H1 (cell line): ENCODE results near the gene SHH. TPM values are rescaled to one million over a fixed set of nuclear protein-coding genes. Genes with fewer than 3 reads are reported as not detected.

ENCODE experiments used
- CTCF ChIA-PET: fragments of 300-600 bp; sonication (Branson Sonifier 250); formaldehyde crosslinking; loops from one replicate; lab custom pipeline; 2021; ENCODE audit not compliant: partially characterized antibody; lab: Charles Lee
- POLR2A ChIA-PET: fragments of 300-600 bp; sonication (Branson Sonifier 250); formaldehyde crosslinking; loops from one replicate; lab custom pipeline; 2021; ENCODE audit warnings: inconsistent platforms; ENCODE audit not compliant: partially characterized antibody; lab: Charles Lee
- DNase-seq, 2 experiments: peaks; one replicate each; pipeline versions ENCODE4 v3.0.0 to v3.0.0-alpha.2; 2010 to 2022; ENCODE audit warnings: low spot score in 2 of 2, low read depth in 1 of 2, mixed read lengths in 1 of 2
- FAIRE-seq: peaks from 2 replicates; lab custom pipeline; 2011; peaks lifted over from hg19 to GRCh38; lab: Jason Lieb, UNC
- H2AFZ ChIP-seq: 2 replicates; pipeline ENCODE4 v1.8.1; 2012; ENCODE audit warnings: low read length, inconsistent platforms
- H2AK5ac ChIP-seq: 2 replicates; pipeline ENCODE4 v1.6.1; 2013; ENCODE audit warnings: low read depth, low read length
- H2BK120ac ChIP-seq: replicated peaks from 2 replicates; pipeline ENCODE3; 2013; ENCODE audit warnings: low read depth, low read length, inconsistent platforms
- H2BK12ac ChIP-seq: 2 replicates; pipeline ENCODE4 v1.6.1; 2013; ENCODE audit warnings: low read depth, low read length
- H2BK15ac ChIP-seq: 2 replicates; pipeline ENCODE4 v1.6.1; 2013; ENCODE audit warnings: low read length
- H2BK20ac ChIP-seq: 2 replicates; pipeline ENCODE4 v1.6.1; 2013; ENCODE audit warnings: low read length
- H2BK5ac ChIP-seq: 2 replicates; pipeline ENCODE4 v1.6.1; 2013; ENCODE audit warnings: low read depth, low read length
- H3K14ac ChIP-seq: 2 replicates; pipeline ENCODE4 v1.6.1; 2013; ENCODE audit warnings: inconsistent platforms; ENCODE audit not compliant: insufficient read length
- H3K18ac ChIP-seq: 2 replicates; pipeline ENCODE4 v1.6.1; 2013; ENCODE audit warnings: low read length; ENCODE audit errors: extremely low read depth
- H3K23ac ChIP-seq: 2 replicates; pipeline ENCODE4 v1.6.1; 2013; ENCODE audit warnings: inconsistent platforms; ENCODE audit not compliant: insufficient read length
- H3K23me2 ChIP-seq: 2 replicates; pipeline ENCODE4 v1.6.1; 2013; ENCODE audit warnings: low read depth, low read length
- H3K27ac ChIP-seq: 2 replicates; pipeline ENCODE4 v1.6.1; 2011; ENCODE audit warnings: low read depth, low read length, inconsistent platforms
- H3K27me3 ChIP-seq, 4 experiments: replicated peaks in 1 of 4; 1 replicate in 1 of 4; 2 replicates in 3 of 4; pipeline versions ENCODE4 v1.6.1 to v1.8.1; 2011 to 2013; ENCODE audit warnings: low read length in 3 of 4, mild to moderate bottlenecking in 3 of 4, inconsistent platforms in 2 of 4, mixed read lengths in 2 of 4, moderate library complexity in 1 of 4; ENCODE audit not compliant: control insufficient read depth in 3 of 4, insufficient read depth in 3 of 4; ENCODE audit errors: extremely low read depth in 1 of 4
- H3K36me3 ChIP-seq, 4 experiments: 2 replicates each; pipeline versions ENCODE4 v1.6.1 to v1.8.1; 2011 to 2013; ENCODE audit warnings: mild to moderate bottlenecking in 4 of 4, low read length in 3 of 4, moderate library complexity in 2 of 4, control low read depth in 1 of 4, inconsistent platforms in 1 of 4; ENCODE audit not compliant: insufficient read depth in 4 of 4, control insufficient read depth in 2 of 4
- H3K4ac ChIP-seq: replicated peaks from 2 replicates; pipeline ENCODE3; 2013; ENCODE audit warnings: low read length, low read depth, mixed read lengths, inconsistent platforms; ENCODE audit not compliant: insufficient read length
- H3K4me1 ChIP-seq, 4 experiments: replicated peaks in 1 of 4; 1 replicate in 1 of 4; 2 replicates in 3 of 4; pipeline versions ENCODE4 v1.6.1 to v1.8.1; 2011 to 2013; ENCODE audit warnings: low read length in 3 of 4, inconsistent platforms in 2 of 4, mixed read lengths in 1 of 4; ENCODE audit not compliant: insufficient read depth in 4 of 4, control insufficient read depth in 3 of 4
- H3K4me2 ChIP-seq, 2 experiments: 2 replicates each; pipeline versions ENCODE4 v1.6.1 to v1.8.1; 2011 to 2013; ENCODE audit warnings: low read depth in 2 of 2, low read length in 2 of 2, control low read depth in 1 of 2, inconsistent platforms in 1 of 2, mild to moderate bottlenecking in 1 of 2; ENCODE audit not compliant: insufficient read depth in 1 of 2
- H3K4me3 ChIP-seq, 4 experiments: fragments of 200-600, 300-600 bp in 1 of 4; sonication (generic), shearing (Covaris generic), sonication (Bioruptor Twin) in 1 of 4; 2 replicates each; pipeline versions ENCODE4 v1.5.1 to v1.8.1; 2011 to 2016; ENCODE audit warnings: low read length in 4 of 4, low read depth in 3 of 4, control low read depth in 2 of 4, inconsistent platforms in 2 of 4, mild to moderate bottlenecking in 2 of 4, mixed read lengths in 1 of 4, moderate library complexity in 1 of 4; ENCODE audit not compliant: insufficient read depth in 2 of 4; ENCODE audit errors: extremely low read depth in 1 of 4
- H3K56ac ChIP-seq: replicated peaks from 2 replicates; pipeline ENCODE3; 2013; ENCODE audit warnings: low read depth, mild to moderate bottlenecking, mixed read lengths, low read length, inconsistent platforms; ENCODE audit not compliant: insufficient read length
- H3K79me1 ChIP-seq: 2 replicates; pipeline ENCODE4 v1.6.1; 2013; ENCODE audit warnings: low read depth, low read length, control low read depth
- H3K79me2 ChIP-seq, 2 experiments: 2 replicates each; pipeline versions ENCODE4 v1.6.1 to v1.8.1; 2012 to 2013; ENCODE audit warnings: low read length in 2 of 2, mild to moderate bottlenecking in 2 of 2, inconsistent platforms in 1 of 2; ENCODE audit not compliant: insufficient read depth in 2 of 2, control insufficient read depth in 1 of 2
- H3K9ac ChIP-seq, 4 experiments: replicated peaks in 1 of 4; 1 replicate in 1 of 4; 2 replicates in 3 of 4; pipeline versions ENCODE4 v1.6.1 to v1.8.1; 2011 to 2013; ENCODE audit warnings: low read depth in 3 of 4, low read length in 3 of 4, control low read depth in 2 of 4, mild to moderate bottlenecking in 2 of 4, moderate library complexity in 2 of 4, inconsistent platforms in 1 of 4; ENCODE audit errors: extremely low read depth in 1 of 4
- H3K9me3 ChIP-seq, 2 experiments: 2 replicates each; pipeline versions ENCODE4 v1.6.1 to v1.8.1; 2012 to 2013; ENCODE audit warnings: mild to moderate bottlenecking in 2 of 2, moderate library complexity in 2 of 2, control low read depth in 1 of 2, inconsistent platforms in 1 of 2, low read depth in 1 of 2, low read length in 1 of 2, mixed read lengths in 1 of 2; ENCODE audit not compliant: insufficient read depth in 2 of 2
- H4K20me1 ChIP-seq, 2 experiments: replicated peaks in 1 of 2; 2 replicates each; pipeline versions ENCODE3 to v1.8.1; 2011 to 2013; ENCODE audit warnings: inconsistent platforms in 2 of 2, low read length in 2 of 2, mild to moderate bottlenecking in 1 of 2; ENCODE audit not compliant: insufficient read depth in 2 of 2, control insufficient read depth in 1 of 2
- H4K5ac ChIP-seq: 2 replicates; pipeline ENCODE4 v1.6.1; 2013; ENCODE audit warnings: low read length, low read depth, mixed read lengths, inconsistent platforms; ENCODE audit not compliant: insufficient read length
- H4K8ac ChIP-seq: 2 replicates; pipeline ENCODE4 v1.8.0; 2013; ENCODE audit warnings: mild to moderate bottlenecking, moderate library complexity, low read length, inconsistent platforms; ENCODE audit not compliant: insufficient read depth; ENCODE audit errors: extremely low read depth
- H4K91ac ChIP-seq: replicated peaks from 2 replicates; pipeline ENCODE3; 2013; ENCODE audit warnings: low read length, mixed read lengths, inconsistent platforms; ENCODE audit not compliant: insufficient read length
- ASH2L ChIP-seq: fragments of 200-600, 300-600 bp; sonication (generic); IDR thresholded peaks from one replicate; pipeline ENCODE4 v1.7.1; 2017; ENCODE audit warnings: low read length
- CEBPB ChIP-seq: IDR thresholded peaks from 2 replicates; pipeline ENCODE4 v1.6.1; 2012; ENCODE audit warnings: low read depth, low read length
- EZH2 ChIP-seq: fragments of 200-600 bp; sonication (generic); IDR thresholded peaks from 2 replicates; pipeline ENCODE4 v1.7.1; 2012; ENCODE audit warnings: low read depth, mild to moderate bottlenecking, moderate library complexity, low read length, inconsistent platforms; ENCODE audit not compliant: severe bottlenecking
- HDAC2 ChIP-seq, 2 experiments: fragments of 300-600 bp in 1 of 2; sonication (generic) in 1 of 2; IDR thresholded peaks; 2 replicates each; pipeline ENCODE4 v1.6.1; 2011 to 2012; ENCODE audit warnings: low read depth in 2 of 2, low read length in 2 of 2, mild to moderate bottlenecking in 2 of 2, moderate library complexity in 2 of 2, borderline replicate concordance in 1 of 2, inconsistent platforms in 1 of 2
- KDM5A ChIP-seq: fragments of 200-600 bp; IDR thresholded peaks from 2 replicates; pipeline ENCODE4 v1.7.1; 2012; ENCODE audit warnings: mild to moderate bottlenecking, low read length, inconsistent platforms, mixed read lengths
- PHF8 ChIP-seq: fragments of 200-600 bp; sonication (generic); conservative IDR thresholded peaks from 2 replicates; pipeline ENCODE4 v1.7.1; 2012; ENCODE audit warnings: low read depth, mild to moderate bottlenecking, inconsistent platforms, low read length, moderate library complexity
- RAD21 ChIP-seq, 2 experiments: IDR thresholded peaks in 1 of 2; conservative IDR thresholded peaks in 1 of 2; 2 replicates each; pipeline ENCODE4 v1.6.1; 2011; ENCODE audit warnings: low read depth in 2 of 2, low read length in 2 of 2, improper control_type of control experiment in 1 of 2, inconsistent platforms in 1 of 2, mild to moderate bottlenecking in 1 of 2, moderate library complexity in 1 of 2
- RFX5 ChIP-seq: IDR thresholded peaks from 2 replicates; pipeline ENCODE4 v1.6.1; 2011; ENCODE audit warnings: low read depth, low read length, improper control_type of control experiment, borderline replicate concordance
- RXRA ChIP-seq: IDR thresholded peaks from 2 replicates; pipeline ENCODE4 v1.6.1; 2011; ENCODE audit warnings: low read depth, mild to moderate bottlenecking, low read length, moderate library complexity; ENCODE audit not compliant: insufficient read depth
- TAF1 ChIP-seq: IDR thresholded peaks from 2 replicates; pipeline ENCODE4 v1.6.1; 2011; ENCODE audit warnings: mild to moderate bottlenecking, low read depth, low read length
- TAF7 ChIP-seq: optimal IDR thresholded peaks from 2 replicates; pipeline ENCODE3; 2011; ENCODE audit warnings: low read depth, mild to moderate bottlenecking, inconsistent platforms, low read length, moderate library complexity, borderline replicate concordance
- TEAD4 ChIP-seq: IDR thresholded peaks from 2 replicates; pipeline ENCODE4 v1.6.1; 2012; ENCODE audit warnings: low read depth, low read length, inconsistent platforms, mixed read lengths
- WGBS, 2 experiments: shearing (Covaris generic) in 1 of 2; methylation state at CpG; one replicate each; pipeline versions ENCODE4 v1.1.6 to v1.1.7; 2013 to 2015; ENCODE audit warnings: low lambda C conversion rate in 2 of 2, mixed read lengths in 2 of 2, inconsistent platforms in 1 of 2, low coverage in 1 of 2, missing lambda C conversion rate in 1 of 2; ENCODE audit not compliant: insufficient replicate concordance in 2 of 2, insufficient coverage in 1 of 2, insufficient read length in 1 of 2; ENCODE audit errors: extremely low coverage in 1 of 2, missing lambda C conversion rate in 1 of 2; 5-methylcytosine and 5-hydroxymethylcytosine counted together
- polyA plus RNA-seq, 7 experiments: library from polyadenylated mRNA; depleted of rRNA in 3 of 7; stranded (reverse) in 5 of 7; unstranded in 2 of 7; fragments of >200 nt in 5 of 7; fragments of 200-250 nt in 2 of 7; gene quantifications; 1 replicate in 5 of 7; 2 replicates in 1 of 7; 4 replicates in 1 of 7; pipeline versions ENCODE4 v1.2.1 to v1.2.3, GENCODE V29; 2011 to 2013; ENCODE audit warnings: missing spikeins in 2 of 7, mixed read lengths in 2 of 7
- total RNA-seq: library from RNA; stranded (reverse); fragmentation: NEBNext Ultra II Directional; extraction: Animal tissue kit (Norgen Biotek cat#: 25700); gene quantifications from 2 replicates; pipeline ENCODE4 v1.2.1, GENCODE V29; 2021
- TF ChIP-seq, protein P1 (sequence below): IDR thresholded peaks from 2 replicates; pipeline ENCODE4 v1.6.1; 2012; ENCODE audit warnings: inconsistent platforms

Gene SHH
- total and polyA plus RNA-seq, 2 of the 8 experiments (the other 6 are each of a cell fraction or from before 2014, with no cell fraction given) = not detected

DNA sequence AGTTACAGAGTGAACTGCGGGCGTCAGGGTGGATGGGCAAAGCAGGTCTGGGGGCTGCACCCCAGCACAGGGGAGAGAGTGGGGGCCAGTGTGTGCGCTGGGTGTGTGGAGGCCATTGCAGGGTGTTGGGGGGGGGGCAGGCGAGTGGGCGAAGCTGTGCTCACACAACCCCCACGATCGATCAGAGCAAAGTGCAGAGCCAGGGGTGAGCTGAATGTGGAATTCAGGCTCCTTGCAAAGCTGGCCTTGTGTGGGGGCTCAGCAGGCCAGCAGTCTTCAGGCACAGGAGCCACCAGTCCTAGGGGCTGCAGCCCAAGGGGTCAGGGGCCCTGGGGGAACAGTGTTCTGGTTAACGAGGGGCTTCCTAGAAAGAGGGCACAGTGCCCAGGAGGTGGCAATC is 862 bp upstream of the SHH start:
- no peaks in the 10 kb centered on the region for H3K79me1 ChIP-seq
- peaks cover 10 to 27% of the 10 kb centered on the region in 2 experiments for H4K20me1 ChIP-seq
- H2AFZ ChIP-seq = no peak overlapping the region
- H2BK15ac ChIP-seq = no peak overlapping the region
- no peaks in the 10 kb centered on the region for H3K79me2 ChIP-seq
- H3K36me3 ChIP-seq = 0 out of 8 replicates have a peak, but pooled peaks cover 0 to 3% (median 0%) of the 10 kb centered on the region in 4 experiments
- 37% methylated on average over 6 of the region's 8 CpGs; no CpG with 5 or more reads in 1 of the 2 experiments for WGBS, 2 experiments
- no peak overlapping the region for H3K9ac ChIP-seq
- H3K4me3 ChIP-seq = no peak overlapping the region
- peaks cover 65 to 79% (median 71%) of the 10 kb centered on the region in 4 experiments for H3K27me3 ChIP-seq
- DNase-seq = no peak
- H3K56ac ChIP-seq = no peak overlapping the region
- H4K8ac ChIP-seq = no peak overlapping the region; the same call in 1 of the 2 replicates
- H2AK5ac ChIP-seq = no peak overlapping the region
- no peak overlapping the region for H2BK12ac ChIP-seq
- FAIRE-seq = no peak
- no peak overlapping the region for H2BK5ac ChIP-seq
- no peak overlapping the region for H3K23ac ChIP-seq
- no peak overlapping the region for H2BK20ac ChIP-seq
- H3K23me2 ChIP-seq = peaks cover 4% of the 10 kb centered on the region; the same call in 1 of the 2 replicates
- no peak overlapping the region for H3K18ac ChIP-seq
- no peak overlapping the region for H3K27ac ChIP-seq
- no peak overlapping the region for H4K5ac ChIP-seq
- peaks cover 0 to 6% of the 10 kb centered on the region in 2 experiments; a peak in 1 of 4 replicates for H3K9me3 ChIP-seq
- POLR2A ChIA-PET = interaction anchor here (0.7 to 0.9 kb wide), 2 partner anchors 9 to 1206 kb away, joined by 3 read pairs; no protein-coding TSS in a partner anchor
- CTCF ChIA-PET = interaction anchor here (2.3 kb wide), 1 partner anchor 660 kb away, joined by 6 read pairs; no protein-coding TSS in a partner anchor
- H2BK120ac ChIP-seq = no peak overlapping the region
- no peak overlapping the region for H4K91ac ChIP-seq
- peaks cover 0 to 52% (median 25%) of the 10 kb centered on the region in 4 experiments; a peak in 6 of 7 replicates for H3K4me1 ChIP-seq
- no peak overlapping the region for H3K4me2 ChIP-seq
- no peak overlapping the region for H3K4ac ChIP-seq
- no peak overlapping the region for H3K14ac ChIP-seq
- TF ChIP-seq CEBPB = no peak
- TF ChIP-seq ASH2L = no peak
- no peak for TF ChIP-seq TEAD4
- no peak for TF ChIP-seq RFX5
- no peak for TF ChIP-seq HDAC2 (IDR thresholded peaks at IDR 0.05; ENCODE audit: borderline replicate concordance in 1 of 2, low read depth in 2 of 2, low read length in 2 of 2)
- TF ChIP-seq RXRA = no peak
- TF ChIP-seq KDM5A = no peak
- TF ChIP-seq TAF7 = no peak
- TF ChIP-seq TAF1 = no peak
- TF ChIP-seq RAD21 (IDR thresholded peaks at IDR 0.05 in 1 of 2, conservative IDR thresholded peaks at IDR 0.05 in 1 of 2; ENCODE audit: low read depth in 2 of 2, low read length in 2 of 2) = no peak
- no peak for TF ChIP-seq EZH2
- TF ChIP-seq PHF8 = no peak
- TF ChIP-seq, protein P1, sequence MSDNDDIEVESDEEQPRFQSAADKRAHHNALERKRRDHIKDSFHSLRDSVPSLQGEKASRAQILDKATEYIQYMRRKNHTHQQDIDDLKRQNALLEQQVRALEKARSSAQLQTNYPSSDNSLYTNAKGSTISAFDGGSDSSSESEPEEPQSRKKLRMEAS = no peak
